ENCODE measurements around the gene PLA2G2A.

Gene PLA2G2A

GRCh38 chr1:19926296-19927129 is 52.9 kb downstream of the PLA2G2A start:
- DNase-seq (ENCODE audit: low spot score) = no peak

Measured in GM03348 (cell line).